Neural cell (in vitro differentiated cells): ENCODE results near the gene STAT4.

Source experiments
- CTCF ChIP-seq: fragments of 450-650 bp; IDR thresholded peaks from 2 replicates; pipeline ENCODE4 v1.5.1; 2014; ENCODE audit warnings: antibody characterized with exemption, mild to moderate bottlenecking, moderate library complexity; ENCODE audit not compliant: poor library complexity, severe bottlenecking
- EP300 ChIP-seq: fragments of 450-650 bp; conservative IDR thresholded peaks from 2 replicates; pipeline ENCODE4 v1.6.1; 2014; ENCODE audit warnings: antibody characterized with exemption, mild to moderate bottlenecking, moderate library complexity; ENCODE audit not compliant: poor library complexity, severe bottlenecking
- EZH2 ChIP-seq: fragments of 200-600, 300-800 bp; shearing (Covaris generic), sonication (generic); IDR thresholded peaks from 2 replicates; pipeline ENCODE4 v1.6.1; 2014; ENCODE audit warnings: antibody characterized with exemption, low read length, borderline replicate concordance, mild to moderate bottlenecking; ENCODE audit not compliant: insufficient read depth, poor library complexity, severe bottlenecking
- MXI1 ChIP-seq: fragments of 450-650 bp; conservative IDR thresholded peaks from 2 replicates; pipeline ENCODE4 v1.6.1; 2014; ENCODE audit warnings: antibody characterized with exemption, mild to moderate bottlenecking; ENCODE audit not compliant: poor library complexity, severe bottlenecking
- POLR2AphosphoS5 ChIP-seq: IDR thresholded peaks from 2 replicates; pipeline ENCODE4 v1.6.1; 2012
- RAD21 ChIP-seq: fragments of 450-650 bp; conservative IDR thresholded peaks from 2 replicates; pipeline ENCODE4 v1.6.1; 2014; ENCODE audit warnings: antibody characterized with exemption, mild to moderate bottlenecking, moderate library complexity
- REST ChIP-seq: IDR thresholded peaks from 2 replicates; pipeline ENCODE4 v1.6.1; 2012; ENCODE audit warnings: borderline replicate concordance
- SMC3 ChIP-seq: fragments of 450-650 bp; conservative IDR thresholded peaks from 2 replicates; pipeline ENCODE4 v1.6.1; 2014; ENCODE audit warnings: antibody characterized with exemption, mild to moderate bottlenecking, moderate library complexity; ENCODE audit not compliant: poor library complexity
- TAF1 ChIP-seq: IDR thresholded peaks from 2 replicates; pipeline ENCODE4 v1.6.1; 2012; ENCODE audit warnings: low read depth

GRCh38 chr2:191183081-191183480, 32.3 kb upstream of the STAT4 start:
- TF ChIP-seq REST (no peak), TAF1 (no peak), EZH2 (no peak), CTCF (no peak), POLR2AphosphoS5 (no peak), RAD21 (no peak), EP300 (no peak), MXI1 (no peak), SMC3 (no peak)
